DOHH2 (cell line): ENCODE data around the gene SNRPA.

Experiments
- H3F3A ChIP-seq: fragments of 200-600 bp; sonication (generic), shearing (Covaris generic); 2 replicates; pipeline ENCODE4 v1.6.0; 2016; ENCODE audit warnings: antibody characterized with exemption, mild to moderate bottlenecking; ENCODE audit not compliant: control insufficient read depth, insufficient read depth
- H3K27ac ChIP-seq: fragments of 200-600 bp; sonication (generic); 2 replicates; pipeline ENCODE4 v1.5.1; 2014; ENCODE audit warnings: low read depth, mild to moderate bottlenecking, low read length, moderate library complexity
- H3K27me3 ChIP-seq: fragments of 200-600 bp; sonication (generic); 2 replicates; pipeline ENCODE4 v1.6.1; 2014; ENCODE audit warnings: mild to moderate bottlenecking, low read length, mixed read lengths; ENCODE audit not compliant: control insufficient read depth
- H3K36me3 ChIP-seq: fragments of 200-600 bp; sonication (generic); 2 replicates; pipeline ENCODE4 v1.6.1; 2014; ENCODE audit warnings: mild to moderate bottlenecking, low read length, moderate library complexity, mixed read lengths; ENCODE audit not compliant: control insufficient read depth
- H3K4me1 ChIP-seq: fragments of 200-600 bp; sonication (generic); 2 replicates; pipeline ENCODE4 v1.6.1; 2014; ENCODE audit warnings: mild to moderate bottlenecking, low read length, mixed read lengths; ENCODE audit not compliant: control insufficient read depth
- H3K4me2 ChIP-seq: fragments of 200-600 bp; sonication (generic); 2 replicates; pipeline ENCODE4 v1.6.0; 2014; ENCODE audit warnings: mild to moderate bottlenecking, low read length, moderate library complexity
- H3K4me3 ChIP-seq: fragments of 200-600 bp; sonication (generic); 2 replicates; pipeline ENCODE4 v1.5.1; 2014; ENCODE audit warnings: mild to moderate bottlenecking, low read length, mixed read lengths
- H3K79me2 ChIP-seq: fragments of 200-600 bp; sonication (generic); 2 replicates; pipeline ENCODE4 v1.6.1; 2014; ENCODE audit warnings: mild to moderate bottlenecking, low read length, mixed read lengths; ENCODE audit not compliant: control insufficient read depth
- H3K9me2 ChIP-seq: fragments of 200-600 bp; sonication (generic); replicated peaks from 2 replicates; pipeline ENCODE4 v1.6.1; 2014; ENCODE audit warnings: mild to moderate bottlenecking, low read length, mixed read lengths; ENCODE audit not compliant: control insufficient read depth
- H3K9me3 ChIP-seq: fragments of 200-600 bp; sonication (generic); 2 replicates; pipeline ENCODE4 v1.6.1; 2014; ENCODE audit warnings: antibody characterized with exemption, low read length, mixed read lengths; ENCODE audit not compliant: control insufficient read depth, insufficient read depth
- H4K20me1 ChIP-seq: fragments of 200-600 bp; sonication (generic); 2 replicates; pipeline ENCODE4 v1.6.0; 2014; ENCODE audit warnings: low read depth, mild to moderate bottlenecking, antibody characterized with exemption, low read length, moderate library complexity; ENCODE audit not compliant: control insufficient read depth, insufficient read depth
- CTCF ChIP-seq: fragments of 200-600 bp; sonication (generic); IDR thresholded peaks from one replicate; pipeline ENCODE4 v1.5.1; 2014; ENCODE audit warnings: antibody characterized with exemption, mild to moderate bottlenecking, low read depth, low read length; ENCODE audit not compliant: poor library complexity, severe bottlenecking
- EZH2phosphoT487 ChIP-seq: fragments of 200-600 bp; sonication (generic); IDR thresholded peaks from 2 replicates; pipeline ENCODE4 v1.6.1; 2017; ENCODE audit warnings: borderline replicate concordance, mild to moderate bottlenecking, antibody characterized with exemption, low read length, moderate library complexity, mixed read lengths

The SNRPA gene

GRCh38 chr19:40745402-40745780 lies 5.6 kb upstream of the SNRPA start:
- H3K27ac ChIP-seq, result no peak overlapping the region
- no peak for TF ChIP-seq CTCF
- TF ChIP-seq EZH2phosphoT487, result no peak
- peaks cover 10% of the 10 kb centered on the region; the same call in 1 of the 2 replicates for H3K36me3 ChIP-seq
- H3K4me1 ChIP-seq, result peaks cover 22% of the 10 kb centered on the region
- no peak overlapping the region for H3K4me3 ChIP-seq
- no peaks in the 10 kb centered on the region for H3K9me3 ChIP-seq
- H3K79me2 ChIP-seq, result peaks cover 24% of the 10 kb centered on the region
- no peaks in the 10 kb centered on the region for H4K20me1 ChIP-seq
- H3K4me2 ChIP-seq, result no peak overlapping the region
- no peaks in the 10 kb centered on the region for H3K27me3 ChIP-seq
- no peaks in the 10 kb centered on the region for H3K9me2 ChIP-seq
- no peaks in the 10 kb centered on the region for H3F3A ChIP-seq

- H3K4me3 ChIP-seq, result no peak overlapping the region
- H3K36me3 ChIP-seq, result peaks cover 25% of the 10 kb centered on the region
- TF ChIP-seq CTCF, result no peak
- no peak for TF ChIP-seq EZH2phosphoT487
- peaks cover 2% of the 10 kb centered on the region; the same call in 1 of the 2 replicates for H4K20me1 ChIP-seq
- H3K4me1 ChIP-seq, result peaks cover 25% of the 10 kb centered on the region
- peak overlapping the region; percentile 93; the same call in 1 of the 2 replicates for H3K4me2 ChIP-seq
- no peaks in the 10 kb centered on the region for H3K9me3 ChIP-seq
- H3K9me2 ChIP-seq, result no peaks in the 10 kb centered on the region
- no peaks in the 10 kb centered on the region for H3F3A ChIP-seq
- H3K27me3 ChIP-seq, result no peaks in the 10 kb centered on the region
- no peak overlapping the region for H3K27ac ChIP-seq
- H3K79me2 ChIP-seq, result peaks cover 40% of the 10 kb centered on the region
Measured at GRCh38 chr19:40747536-40747935, 3.5 kb upstream of the SNRPA start.

DNA sequence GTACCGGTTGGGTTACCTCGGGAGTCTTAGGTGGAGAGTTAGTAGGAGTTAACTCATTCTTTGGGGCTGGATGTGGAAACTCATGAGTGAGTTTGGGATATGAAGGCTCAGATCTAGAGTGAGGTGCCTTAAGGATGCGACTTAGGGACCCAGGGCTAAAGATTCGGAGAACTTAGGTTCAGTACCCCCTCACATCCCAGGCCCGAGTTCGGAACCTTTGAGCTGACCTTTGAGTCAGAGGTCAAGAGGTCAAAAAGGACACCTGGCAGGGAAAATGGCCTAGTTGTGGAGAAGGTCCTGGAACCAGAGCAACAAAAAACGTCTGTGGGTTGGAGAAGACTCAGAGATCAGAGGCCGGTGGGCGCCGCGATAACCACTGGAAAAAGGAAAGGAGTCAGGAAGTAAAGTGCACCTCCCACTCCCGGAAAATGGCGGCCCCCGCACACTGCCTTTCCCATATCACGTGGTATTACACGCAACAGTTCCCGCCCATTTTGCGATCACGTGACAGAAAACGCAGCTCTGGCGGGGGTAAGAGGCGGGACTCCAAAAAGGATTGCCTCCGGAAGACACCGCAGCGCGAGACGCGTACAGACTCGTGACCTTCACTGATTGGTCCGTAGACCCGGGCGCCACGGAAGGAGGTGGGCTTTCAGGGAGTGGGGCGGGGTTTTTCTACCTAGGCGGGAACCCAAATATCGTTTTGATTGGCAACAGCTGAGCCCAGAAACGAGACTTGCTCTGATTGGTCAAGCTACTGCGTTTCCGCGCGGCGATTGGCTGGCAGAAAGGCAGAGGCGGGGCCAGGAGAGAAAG lies 737 bp upstream of the SNRPA start, which contains the start of gene ACTMAP:
Gene ACTMAP (minus strand): TSS at position 420 of the 816 bp plus-strand sequence. CDS start 674 bp downstream, outside the sequence.
- H3K9me2 ChIP-seq, result no peaks in the 10 kb centered on the region
- peaks cover 46% of the 10 kb centered on the region for H3K4me1 ChIP-seq
- H4K20me1 ChIP-seq, result peaks cover 17% of the 10 kb centered on the region
- H3K4me2 ChIP-seq, result peak within 1 kb of the TSS; percentile 93
- peaks cover 46% of the 10 kb centered on the region for H3K36me3 ChIP-seq
- TF ChIP-seq EZH2phosphoT487 (no peak), CTCF (no peak)
- no peaks in the 10 kb centered on the region for H3K27me3 ChIP-seq
- H3K9me3 ChIP-seq, result no peaks in the 10 kb centered on the region
- H3K4me3 ChIP-seq, result peak within 1 kb of the TSS; percentile 96
- H3K79me2 ChIP-seq, result peaks cover 67% of the 10 kb centered on the region
- peak within 1 kb of the TSS; percentile 81 for H3K27ac ChIP-seq
- H3F3A ChIP-seq, result no peaks in the 10 kb centered on the region
